ENCODE results near the gene ARHGAP28. TPM values are rescaled to one million over a fixed set of nuclear protein-coding genes. Genes with fewer than 3 reads are reported as not detected.

The ARHGAP28 gene
- total RNA-seq, 2 experiments from 2014 or later = not detected

DNA sequence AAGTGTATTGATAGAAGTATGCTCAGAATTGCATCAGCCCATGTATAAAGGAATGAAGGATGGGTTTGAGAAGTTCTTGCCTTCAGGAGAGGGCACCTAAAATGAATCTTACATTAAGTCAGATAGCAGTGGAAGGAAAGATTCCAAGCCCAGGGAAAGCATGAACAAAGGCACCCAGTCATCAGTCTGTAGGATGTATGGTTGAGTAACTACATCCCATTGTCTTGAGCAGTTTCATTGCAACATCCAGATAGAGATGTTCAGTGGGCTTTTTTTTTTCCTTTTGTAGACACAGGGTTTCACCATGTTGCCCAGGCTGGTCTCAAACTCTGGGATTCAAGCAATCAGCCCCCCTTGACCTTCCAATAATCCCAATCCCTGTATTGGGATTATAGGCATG is 80.7 kb downstream of the ARHGAP28 start:
- Mint-ChIP-seq H3K27me3 (peaks cover 4% of the 10 kb centered on the region), H3K9me3 (peaks cover 11% of the 10 kb centered on the region), H3K4me3 (no peak overlapping the region), H3K4me1 (ENCODE audit: low read depth) (no peaks in the 10 kb centered on the region), H3K27ac (no peak overlapping the region), H3K36me3 (ENCODE audit: low read depth) (no peaks in the 10 kb centered on the region)
- no peak for ATAC-seq (ENCODE audit: poor library complexity)
- DNase-seq = no peak
- Histone ChIP-seq H3K27ac (ENCODE audit: low read depth in 1 of 2, low read length in 2 of 2) (no peak overlapping the region), H3K9me3 (ENCODE audit: control insufficient read depth in 1 of 2, insufficient read depth in 1 of 2, low read length in 2 of 2) (no peaks in the 10 kb centered on the region), H3K4me3 (ENCODE audit: low read length) (no peak overlapping the region), H3K4me1 (ENCODE audit: insufficient read depth, low read length) (no peaks in the 10 kb centered on the region), H3K36me3 (ENCODE audit: insufficient read depth, low read length) (no peaks in the 10 kb centered on the region), H3K27me3 (ENCODE audit: control insufficient read depth in 1 of 2, insufficient read depth in 2 of 2, low read length in 2 of 2) (no peaks in the 10 kb centered on the region)
- ChIA-PET CTCF (no interaction called here), POLR2A (no interaction called here)
- no peak for TF ChIP-seq CTCF (IDR thresholded peaks at IDR 0.05)
- intact Hi-C loops (cut with DNase I, micrococcal nuclease) = no loop called here

GRCh38 chr18:6811816-6812215 is 82.3 kb downstream of the ARHGAP28 start:
- H3K36me3 ChIP-seq (ENCODE audit: insufficient read depth, low read length) = no peaks in the 10 kb centered on the region
- H3K4me1 ChIP-seq (ENCODE audit: insufficient read depth, low read length) = no peaks in the 10 kb centered on the region
- H3K36me3 Mint-ChIP-seq (ENCODE audit: low read depth) = no peaks in the 10 kb centered on the region
- H3K9me3 ChIP-seq (ENCODE audit: control insufficient read depth in 1 of 2, insufficient read depth in 1 of 2, low read length in 2 of 2) = no peaks in the 10 kb centered on the region
- H3K27ac Mint-ChIP-seq = no peak overlapping the region
- intact Hi-C loops (cut with DNase I, micrococcal nuclease) = no loop called here
- no peak overlapping the region for H3K4me3 ChIP-seq (ENCODE audit: low read length)
- H3K27me3 ChIP-seq (ENCODE audit: control insufficient read depth in 1 of 2, insufficient read depth in 2 of 2, low read length in 2 of 2) = no peaks in the 10 kb centered on the region
- no peak overlapping the region for H3K4me3 Mint-ChIP-seq
- ChIA-PET CTCF (no interaction called here), POLR2A (no interaction called here)
- H3K9me3 Mint-ChIP-seq = peaks cover 13% of the 10 kb centered on the region
- H3K4me1 Mint-ChIP-seq (ENCODE audit: low read depth) = no peaks in the 10 kb centered on the region
- DNase-seq (no peak), ATAC-seq (ENCODE audit: poor library complexity) (no peak)
- H3K27ac ChIP-seq (ENCODE audit: low read depth in 1 of 2, low read length in 2 of 2) = no peak overlapping the region
- TF ChIP-seq CTCF (IDR thresholded peaks at IDR 0.05) = no peak
- H3K27me3 Mint-ChIP-seq = peaks cover 4% of the 10 kb centered on the region

GRCh38 chr18:6814882-6815425 is 85.4 kb downstream of the ARHGAP28 start:
- CTCF ChIA-PET = no interaction called here
- H3K36me3 Mint-ChIP-seq (ENCODE audit: low read depth) = no peaks in the 10 kb centered on the region
- intact Hi-C loops (cut with DNase I, micrococcal nuclease) = no loop called here
- no peak for TF ChIP-seq CTCF (IDR thresholded peaks at IDR 0.05)
- ATAC-seq (ENCODE audit: poor library complexity) (no peak), DNase-seq (no peak)
- Histone ChIP-seq H3K36me3 (ENCODE audit: insufficient read depth, low read length) (no peaks in the 10 kb centered on the region), H3K27me3 (ENCODE audit: control insufficient read depth in 1 of 2, insufficient read depth in 2 of 2, low read length in 2 of 2) (no peaks in the 10 kb centered on the region), H3K4me1 (ENCODE audit: insufficient read depth, low read length) (no peaks in the 10 kb centered on the region), H3K27ac (ENCODE audit: low read depth in 1 of 2, low read length in 2 of 2) (no peak overlapping the region), H3K9me3 (ENCODE audit: control insufficient read depth in 1 of 2, insufficient read depth in 1 of 2, low read length in 2 of 2) (no peaks in the 10 kb centered on the region), H3K4me3 (ENCODE audit: low read length) (no peak overlapping the region)
- H3K9me3 Mint-ChIP-seq = peaks cover 10% of the 10 kb centered on the region
- H3K4me1 Mint-ChIP-seq (ENCODE audit: low read depth) = no peaks in the 10 kb centered on the region
- no peak overlapping the region for H3K27ac Mint-ChIP-seq
- POLR2A ChIA-PET = no interaction called here
- H3K27me3 Mint-ChIP-seq = no peaks in the 10 kb centered on the region
- no peak overlapping the region for H3K4me3 Mint-ChIP-seq
